Caco-2 (cell line): ENCODE measurements around the gene PTH1R. TPM values are rescaled to one million over a fixed set of nuclear protein-coding genes. Genes with fewer than 3 reads are reported as not detected.

Experiments used
- BruUV-seq: library from RNA; stranded (reverse); fragments of 400-500 nt; replicated peaks from 2 replicates; lab custom pipeline; 2021; lab: Mats Ljungman, UMichigan
- CTCF ChIA-PET: fragments of 300-600 bp; sonication (Branson Sonifier 250); formaldehyde crosslinking; loops from one replicate; lab custom pipeline; 2022; ENCODE audit warnings: antibody characterized with exemption; lab: Charles Lee
- POLR2A ChIA-PET: fragments of 300-600 bp; sonication (Branson Sonifier 250); formaldehyde crosslinking; loops from one replicate; lab custom pipeline; 2022; ENCODE audit warnings: antibody characterized with exemption; lab: Charles Lee
- DNase-seq, 2 experiments: peaks; one replicate each; pipeline versions ENCODE4 v3.0.0 to v3.0.0-alpha.2; 2020 to 2022
- H3K27me3 ChIP-seq: replicated peaks from 2 replicates; pipeline ENCODE4 v1.6.0; 2011; ENCODE audit warnings: low read length; ENCODE audit not compliant: control insufficient read depth, insufficient read depth
- H3K36me3 ChIP-seq: 2 replicates; pipeline ENCODE4 v1.5.1; 2011; ENCODE audit warnings: low read length; ENCODE audit not compliant: control insufficient read depth, insufficient read depth
- H3K4me1 ChIP-seq: fragments of 250-450 bp; sonication (Bioruptor Pico); 2 replicates; pipeline ENCODE4 v1.5.1; 2020; ENCODE audit warnings: mild to moderate bottlenecking
- H3K4me3 ChIP-seq: 2 replicates; pipeline ENCODE4 v1.5.1; 2011; ENCODE audit warnings: low read depth, mild to moderate bottlenecking, control low read depth, low read length
- H3K9me3 ChIP-seq: fragments of 250-450 bp; sonication (Bioruptor Pico); 2 replicates; pipeline ENCODE4 v1.5.1; 2020; ENCODE audit warnings: mild to moderate bottlenecking, moderate library complexity
- H3K27ac Mint-ChIP-seq: one replicate; pipeline ENCODE4 v1.8.0; 2022; ENCODE audit warnings: mixed read lengths; ENCODE audit not compliant: unreplicated experiment
- H3K27me3 Mint-ChIP-seq: one replicate; pipeline ENCODE4 v1.8.0; 2022; ENCODE audit warnings: mixed read lengths; ENCODE audit not compliant: insufficient read depth, unreplicated experiment
- H3K36me3 Mint-ChIP-seq: one replicate; pipeline ENCODE4 v1.8.0; 2022; ENCODE audit warnings: mild to moderate bottlenecking, mixed read lengths; ENCODE audit not compliant: insufficient read depth, unreplicated experiment
- H3K4me1 Mint-ChIP-seq: one replicate; pipeline ENCODE4 v1.8.0; 2022; ENCODE audit warnings: low read depth, mixed read lengths; ENCODE audit not compliant: unreplicated experiment
- H3K4me3 Mint-ChIP-seq: one replicate; pipeline ENCODE4 v1.8.0; 2022; ENCODE audit warnings: mild to moderate bottlenecking, moderate library complexity, mixed read lengths; ENCODE audit not compliant: unreplicated experiment
- H3K9me3 Mint-ChIP-seq: one replicate; pipeline ENCODE4 v1.8.0; 2022; ENCODE audit warnings: mixed read lengths; ENCODE audit not compliant: unreplicated experiment
- intact Hi-C: fragments of 100-400 bp; cut with micrococcal nuclease; formaldehyde crosslinking; loops from one replicate; pipeline ENCODE4 v1.10.0; 2022; ENCODE audit not compliant: unreplicated experiment
- total RNA-seq: library from RNA; stranded (reverse); gene quantifications from 2 replicates; pipeline ENCODE4 v1.2.3, GENCODE V29; 2022
- TF ChIP-seq, protein P1 (sequence below), 2 experiments: fragments of 200-600 bp in 1 of 2; IDR thresholded peaks; 1 replicate in 1 of 2; 2 replicates in 1 of 2; pipeline versions ENCODE4 v1.5.1 to v1.8.0; 2011 to 2022; ENCODE audit warnings: antibody characterized with exemption in 1 of 2, control low read depth in 1 of 2, inconsistent platforms in 1 of 2, low read depth in 1 of 2, low read length in 1 of 2, mild to moderate bottlenecking in 1 of 2, moderate library complexity in 1 of 2; ENCODE audit not compliant: insufficient read depth in 1 of 2, severe bottlenecking in 1 of 2, unreplicated experiment in 1 of 2

PTH1R gene
- total RNA-seq, 1 experiment from 2014 or later = 5.1 TPM

DNA sequence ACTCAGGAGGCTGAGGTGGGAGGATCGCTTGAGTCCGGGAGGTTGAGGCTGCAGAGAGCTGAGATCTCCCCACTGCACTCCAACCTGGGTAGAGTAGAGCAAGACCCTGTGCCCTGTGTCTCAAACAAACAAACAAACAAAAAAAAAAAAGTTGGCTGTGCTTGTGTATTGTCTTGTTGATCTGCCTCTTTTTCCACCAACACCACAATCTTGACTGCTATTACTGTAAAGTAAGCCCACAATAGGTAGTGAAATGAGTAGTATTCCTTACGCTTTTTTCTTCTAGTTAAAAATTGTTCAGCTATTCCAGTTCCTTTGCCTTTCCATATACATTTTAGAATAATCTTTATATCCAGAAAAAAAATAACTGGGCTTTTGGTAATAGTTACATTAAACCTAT is 35.5 kb downstream of the PTH1R start:
- no peaks in the 10 kb centered on the region for H3K9me3 Mint-ChIP-seq
- no peak overlapping the region for H3K27ac Mint-ChIP-seq

DNA sequence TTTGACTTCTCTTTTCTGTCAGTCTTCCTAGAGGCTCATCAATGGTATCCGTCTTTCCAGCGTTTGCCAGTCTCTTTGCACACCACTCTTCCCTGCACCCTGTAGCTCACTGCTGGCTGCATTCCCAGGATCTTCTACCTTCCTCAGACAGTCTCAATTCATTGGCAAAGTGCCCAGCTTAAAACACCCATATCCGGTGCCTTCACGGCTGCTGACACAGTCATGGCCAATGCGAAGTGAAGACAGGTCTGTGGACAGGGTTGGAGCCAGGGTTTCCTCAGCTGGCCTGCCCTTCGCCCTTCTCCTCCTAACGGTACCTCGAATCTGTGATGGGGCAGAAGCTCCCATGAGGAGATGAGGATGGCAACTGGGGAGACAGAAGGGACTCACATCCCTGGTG is 36.1 kb downstream of the PTH1R start:
- no peak overlapping the region for H3K27ac Mint-ChIP-seq
- H3K9me3 Mint-ChIP-seq = no peaks in the 10 kb centered on the region
- no peaks in the 10 kb centered on the region for H3K9me3 ChIP-seq
- H3K27me3 Mint-ChIP-seq = no peaks in the 10 kb centered on the region
- peaks cover 36% of the 10 kb centered on the region for H3K36me3 Mint-ChIP-seq
- H3K36me3 ChIP-seq = no peaks in the 10 kb centered on the region; the same call in 1 of the 2 replicates
- intact Hi-C loops = no loop called here
- TF ChIP-seq, protein P1, sequence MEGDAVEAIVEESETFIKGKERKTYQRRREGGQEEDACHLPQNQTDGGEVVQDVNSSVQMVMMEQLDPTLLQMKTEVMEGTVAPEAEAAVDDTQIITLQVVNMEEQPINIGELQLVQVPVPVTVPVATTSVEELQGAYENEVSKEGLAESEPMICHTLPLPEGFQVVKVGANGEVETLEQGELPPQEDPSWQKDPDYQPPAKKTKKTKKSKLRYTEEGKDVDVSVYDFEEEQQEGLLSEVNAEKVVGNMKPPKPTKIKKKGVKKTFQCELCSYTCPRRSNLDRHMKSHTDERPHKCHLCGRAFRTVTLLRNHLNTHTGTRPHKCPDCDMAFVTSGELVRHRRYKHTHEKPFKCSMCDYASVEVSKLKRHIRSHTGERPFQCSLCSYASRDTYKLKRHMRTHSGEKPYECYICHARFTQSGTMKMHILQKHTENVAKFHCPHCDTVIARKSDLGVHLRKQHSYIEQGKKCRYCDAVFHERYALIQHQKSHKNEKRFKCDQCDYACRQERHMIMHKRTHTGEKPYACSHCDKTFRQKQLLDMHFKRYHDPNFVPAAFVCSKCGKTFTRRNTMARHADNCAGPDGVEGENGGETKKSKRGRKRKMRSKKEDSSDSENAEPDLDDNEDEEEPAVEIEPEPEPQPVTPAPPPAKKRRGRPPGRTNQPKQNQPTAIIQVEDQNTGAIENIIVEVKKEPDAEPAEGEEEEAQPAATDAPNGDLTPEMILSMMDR (IDR thresholded peaks at IDR 0.05; ENCODE audit: insufficient read depth in 1 of 2, low read depth in 1 of 2, low read length in 1 of 2, severe bottlenecking in 1 of 2, unreplicated experiment in 1 of 2) = no peak
- BruUV-seq = no TSS peak
- H3K4me1 ChIP-seq = no peaks in the 10 kb centered on the region
- H3K4me3 Mint-ChIP-seq = no peak overlapping the region
- H3K4me3 ChIP-seq = no peak overlapping the region
- ChIA-PET CTCF (interaction anchor here (0.8 to 1.1 kb wide), 2 partner anchors 9 to 19 kb away, joined by 3 read pairs; no protein-coding TSS in a partner anchor), POLR2A (no interaction called here)
- no peaks in the 10 kb centered on the region for H3K27me3 ChIP-seq
- DNase-seq = no peak
- no peaks in the 10 kb centered on the region for H3K4me1 Mint-ChIP-seq

More for the DNA sequence above, 35.5 kb downstream of the PTH1R start:
- H3K36me3 ChIP-seq = no peaks in the 10 kb centered on the region; the same call in 1 of the 2 replicates
- no peak overlapping the region for H3K4me3 Mint-ChIP-seq
- no peaks in the 10 kb centered on the region for H3K27me3 Mint-ChIP-seq
- no peak overlapping the region for H3K4me3 ChIP-seq
- TF ChIP-seq, protein P1 (IDR thresholded peaks at IDR 0.05; ENCODE audit: insufficient read depth in 1 of 2, low read depth in 1 of 2, low read length in 1 of 2, severe bottlenecking in 1 of 2, unreplicated experiment in 1 of 2) = no peak
- no peaks in the 10 kb centered on the region for H3K4me1 Mint-ChIP-seq
- no peak for DNase-seq
- no TSS peak for BruUV-seq
- ChIA-PET CTCF (interaction anchor here (1.1 kb wide), 1 partner anchor 10 kb away, joined by 3 read pairs; no protein-coding TSS in a partner anchor), POLR2A (no interaction called here)
- no peaks in the 10 kb centered on the region for H3K4me1 ChIP-seq
- no peaks in the 10 kb centered on the region for H3K27me3 ChIP-seq
- H3K36me3 Mint-ChIP-seq = peaks cover 32% of the 10 kb centered on the region
- intact Hi-C loops = no loop called here
- no peaks in the 10 kb centered on the region for H3K9me3 ChIP-seq

DNA sequence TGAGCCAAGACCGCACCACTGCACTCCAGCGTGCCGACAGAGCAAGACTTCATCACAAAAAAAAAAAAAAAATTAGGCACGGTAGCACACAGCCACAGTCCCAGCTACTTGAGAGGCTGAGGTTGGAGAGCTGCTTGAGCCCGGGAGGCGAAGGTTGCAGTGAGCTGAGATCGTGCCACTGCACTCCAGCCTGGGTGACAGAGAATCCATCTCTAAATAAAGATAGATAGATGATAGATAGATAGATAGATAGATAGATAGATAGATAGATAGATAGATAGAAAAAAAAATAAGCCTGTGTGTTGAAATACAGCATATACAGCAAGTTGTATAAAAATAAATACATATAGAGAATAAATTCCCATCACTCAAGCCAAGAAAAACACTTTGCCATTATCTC is 37.3 kb downstream of the PTH1R start:
- peak in 1 of 2 experiments; percentile 9 for DNase-seq
- H3K27me3 ChIP-seq = no peaks in the 10 kb centered on the region
- no peaks in the 10 kb centered on the region for H3K4me1 ChIP-seq
- no peaks in the 10 kb centered on the region for H3K4me1 Mint-ChIP-seq
- H3K9me3 Mint-ChIP-seq = no peaks in the 10 kb centered on the region
- no peaks in the 10 kb centered on the region; the same call in 1 of the 2 replicates for H3K36me3 ChIP-seq
- H3K27ac Mint-ChIP-seq = no peak overlapping the region
- BruUV-seq = no TSS peak
- intact Hi-C loops = no loop called here
- CTCF ChIA-PET = interaction anchor here (0.7 to 1.1 kb wide), 2 partner anchors 20 to 47 kb away, joined by 4 read pairs; no protein-coding TSS in a partner anchor
- H3K4me3 Mint-ChIP-seq = no peak overlapping the region
- H3K9me3 ChIP-seq = no peaks in the 10 kb centered on the region
- TF ChIP-seq, protein P1 (IDR thresholded peaks at IDR 0.05; ENCODE audit: insufficient read depth in 1 of 2, low read depth in 1 of 2, low read length in 1 of 2, severe bottlenecking in 1 of 2, unreplicated experiment in 1 of 2) = no peak
- peaks cover 41% of the 10 kb centered on the region for H3K36me3 Mint-ChIP-seq
- POLR2A ChIA-PET = no interaction called here
- no peaks in the 10 kb centered on the region for H3K27me3 Mint-ChIP-seq
- H3K4me3 ChIP-seq = no peak overlapping the region
